ENCODE results near the gene SMAP2.
"Not testable (repeated sequence)": the region's sequence is repeated elsewhere in the genome, so short reads cannot be mapped to it uniquely, and the experiment has no call there.

Gene SMAP2

GRCh38 chr1:40341491-40342380 is 31.8 kb upstream of the SMAP2 start:
- TF ChIP-seq CTCF (conservative IDR thresholded peaks at IDR 0.05; ENCODE audit: low read depth, low read length): no peak
- no peak for DNase-seq (ENCODE audit: low read depth)
- no peak overlapping the region for H3K4me3 ChIP-seq (ENCODE audit: low read length)

GRCh38 chr1:40342381-40342717 is 31.2 kb upstream of the SMAP2 start:
- not testable (repeated sequence) for DNase-seq (ENCODE audit: low read depth); H3K4me3 ChIP-seq (ENCODE audit: low read length)

GRCh38 chr1:40344597-40344996 is 28.9 kb upstream of the SMAP2 start:
- DNase-seq (ENCODE audit: low read depth): peak; percentile 77
- H3K4me3 ChIP-seq (ENCODE audit: low read length): no peak overlapping the region
- peak; percentile 8 for TF ChIP-seq CTCF (conservative IDR thresholded peaks at IDR 0.05; ENCODE audit: low read depth, low read length)

- no peak overlapping the region for H3K4me3 ChIP-seq (ENCODE audit: low read length)
- DNase-seq (ENCODE audit: low read depth): no peak
- TF ChIP-seq CTCF (conservative IDR thresholded peaks at IDR 0.05; ENCODE audit: low read depth, low read length): no peak
Observed at GRCh38 chr1:40350391-40350790, 23.1 kb upstream of the SMAP2 start.

GRCh38 chr1:40351124-40351523 is 22.4 kb upstream of the SMAP2 start:
- DNase-seq (ENCODE audit: low read depth): no peak
- H3K4me3 ChIP-seq (ENCODE audit: low read length): no peak overlapping the region
- no peak for TF ChIP-seq CTCF (conservative IDR thresholded peaks at IDR 0.05; ENCODE audit: low read depth, low read length)

- H3K4me3 ChIP-seq (ENCODE audit: low read length): no peak overlapping the region
- DNase-seq (ENCODE audit: low read depth): no peak
- TF ChIP-seq CTCF (conservative IDR thresholded peaks at IDR 0.05; ENCODE audit: low read depth, low read length): no peak
Observed at GRCh38 chr1:40352126-40352525, 21.4 kb upstream of the SMAP2 start.

- no peak overlapping the region for H3K4me3 ChIP-seq (ENCODE audit: low read length)
- TF ChIP-seq CTCF (conservative IDR thresholded peaks at IDR 0.05; ENCODE audit: low read depth, low read length): no peak
- DNase-seq (ENCODE audit: low read depth): no peak
Observed at GRCh38 chr1:40353082-40353481, 20.4 kb upstream of the SMAP2 start.
